Liver (tissue), 3 donors: ENCODE results near the gene IRX3.

ENCODE experiments used
- GABPA ChIP-seq, 2 donors: IDR thresholded peaks in 1 of 2; conservative IDR thresholded peaks in 1 of 2; 2 replicates each; pipeline ENCODE4 v1.6.1; 2016; ENCODE audit warnings: antibody characterized with exemption in 2 of 2, mild to moderate bottlenecking in 1 of 2, moderate library complexity in 1 of 2
- JUND ChIP-seq, 2 donors: IDR thresholded peaks; 2 replicates each; pipeline ENCODE4 v1.6.1; 2016; ENCODE audit warnings: antibody characterized with exemption in 2 of 2
- RAD21 ChIP-seq, 2 donors: IDR thresholded peaks; 2 replicates each; pipeline ENCODE4 v1.6.1; 2016; ENCODE audit warnings: antibody characterized with exemption in 2 of 2, mild to moderate bottlenecking in 2 of 2
- RXRA ChIP-seq, 2 donors: IDR thresholded peaks; 2 replicates each; pipeline ENCODE4 v1.6.1; 2017 to 2018; ENCODE audit warnings: antibody characterized with exemption in 2 of 2, mild to moderate bottlenecking in 1 of 2
- SP1 ChIP-seq: IDR thresholded peaks from 2 replicates; pipeline ENCODE4 v1.6.1; 2018; ENCODE audit warnings: antibody characterized with exemption, mild to moderate bottlenecking
- TAF1 ChIP-seq: conservative IDR thresholded peaks from 2 replicates; pipeline ENCODE4 v1.6.1; 2016; ENCODE audit warnings: antibody characterized with exemption, mild to moderate bottlenecking
- YY1 ChIP-seq: IDR thresholded peaks from 2 replicates; pipeline ENCODE4 v1.6.1; 2016; ENCODE audit warnings: antibody characterized with exemption, mild to moderate bottlenecking
- TF ChIP-seq, protein P1 (sequence below): fragments of 150-350 bp; IDR thresholded peaks from 2 replicates; pipeline ENCODE4 v1.5.1; 2017; ENCODE audit warnings: improper control_type of control experiment, low read depth, low read length; ENCODE audit not compliant: missing input control
- TF ChIP-seq, protein P2 (sequence below): IDR thresholded peaks from 2 replicates; pipeline ENCODE4 v1.6.1; 2016; ENCODE audit warnings: antibody characterized with exemption
- TF ChIP-seq, protein P3 (sequence below): IDR thresholded peaks from 2 replicates; pipeline ENCODE4 v1.6.1; 2016; ENCODE audit warnings: antibody characterized with exemption
- TF ChIP-seq, protein P4 (sequence below): IDR thresholded peaks from 2 replicates; pipeline ENCODE4 v1.6.1; 2016; ENCODE audit warnings: antibody characterized with exemption, mild to moderate bottlenecking
- donor health status: healthy.
- donor health status: healthy.

DNA sequence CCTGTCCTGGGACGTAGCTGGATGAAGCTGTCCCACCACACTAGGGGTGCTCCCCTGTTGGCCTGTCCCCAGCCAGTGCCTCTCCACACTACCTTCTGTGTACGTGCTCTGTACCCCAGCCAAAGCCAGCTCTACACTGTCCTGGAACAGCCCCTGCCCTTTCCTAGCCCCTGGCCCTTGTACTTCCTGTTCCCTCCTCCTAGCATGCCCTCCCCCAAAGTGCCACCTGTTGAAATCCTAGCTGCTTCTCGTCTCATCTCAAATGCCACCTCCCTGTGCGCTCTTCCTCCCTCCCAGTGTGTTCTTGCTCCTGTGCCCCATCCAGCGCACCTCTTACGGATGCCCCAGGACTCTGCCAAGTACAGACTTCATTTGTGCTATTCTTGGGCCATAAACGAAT lies 33.5 kb downstream of the IRX3 start:
- TF ChIP-seq RXRA (IDR thresholded peaks at IDR 0.05) (no peak), YY1 (no peak), TAF1 (no peak), GABPA (IDR thresholded peaks at IDR 0.05 in 1 of 2, conservative IDR thresholded peaks at IDR 0.05 in 1 of 2) (no peak), JUND (IDR thresholded peaks at IDR 0.05) (no peak), RAD21 (IDR thresholded peaks at IDR 0.05) (no peak), SP1 (no peak)
- TF ChIP-seq, protein P1, sequence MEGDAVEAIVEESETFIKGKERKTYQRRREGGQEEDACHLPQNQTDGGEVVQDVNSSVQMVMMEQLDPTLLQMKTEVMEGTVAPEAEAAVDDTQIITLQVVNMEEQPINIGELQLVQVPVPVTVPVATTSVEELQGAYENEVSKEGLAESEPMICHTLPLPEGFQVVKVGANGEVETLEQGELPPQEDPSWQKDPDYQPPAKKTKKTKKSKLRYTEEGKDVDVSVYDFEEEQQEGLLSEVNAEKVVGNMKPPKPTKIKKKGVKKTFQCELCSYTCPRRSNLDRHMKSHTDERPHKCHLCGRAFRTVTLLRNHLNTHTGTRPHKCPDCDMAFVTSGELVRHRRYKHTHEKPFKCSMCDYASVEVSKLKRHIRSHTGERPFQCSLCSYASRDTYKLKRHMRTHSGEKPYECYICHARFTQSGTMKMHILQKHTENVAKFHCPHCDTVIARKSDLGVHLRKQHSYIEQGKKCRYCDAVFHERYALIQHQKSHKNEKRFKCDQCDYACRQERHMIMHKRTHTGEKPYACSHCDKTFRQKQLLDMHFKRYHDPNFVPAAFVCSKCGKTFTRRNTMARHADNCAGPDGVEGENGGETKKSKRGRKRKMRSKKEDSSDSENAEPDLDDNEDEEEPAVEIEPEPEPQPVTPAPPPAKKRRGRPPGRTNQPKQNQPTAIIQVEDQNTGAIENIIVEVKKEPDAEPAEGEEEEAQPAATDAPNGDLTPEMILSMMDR: no peak
- TF ChIP-seq, protein P2, sequence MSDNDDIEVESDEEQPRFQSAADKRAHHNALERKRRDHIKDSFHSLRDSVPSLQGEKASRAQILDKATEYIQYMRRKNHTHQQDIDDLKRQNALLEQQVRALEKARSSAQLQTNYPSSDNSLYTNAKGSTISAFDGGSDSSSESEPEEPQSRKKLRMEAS: no peak
- TF ChIP-seq, protein P3, sequence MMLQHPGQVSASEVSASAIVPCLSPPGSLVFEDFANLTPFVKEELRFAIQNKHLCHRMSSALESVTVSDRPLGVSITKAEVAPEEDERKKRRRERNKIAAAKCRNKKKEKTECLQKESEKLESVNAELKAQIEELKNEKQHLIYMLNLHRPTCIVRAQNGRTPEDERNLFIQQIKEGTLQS: no peak
- TF ChIP-seq, protein P4, sequence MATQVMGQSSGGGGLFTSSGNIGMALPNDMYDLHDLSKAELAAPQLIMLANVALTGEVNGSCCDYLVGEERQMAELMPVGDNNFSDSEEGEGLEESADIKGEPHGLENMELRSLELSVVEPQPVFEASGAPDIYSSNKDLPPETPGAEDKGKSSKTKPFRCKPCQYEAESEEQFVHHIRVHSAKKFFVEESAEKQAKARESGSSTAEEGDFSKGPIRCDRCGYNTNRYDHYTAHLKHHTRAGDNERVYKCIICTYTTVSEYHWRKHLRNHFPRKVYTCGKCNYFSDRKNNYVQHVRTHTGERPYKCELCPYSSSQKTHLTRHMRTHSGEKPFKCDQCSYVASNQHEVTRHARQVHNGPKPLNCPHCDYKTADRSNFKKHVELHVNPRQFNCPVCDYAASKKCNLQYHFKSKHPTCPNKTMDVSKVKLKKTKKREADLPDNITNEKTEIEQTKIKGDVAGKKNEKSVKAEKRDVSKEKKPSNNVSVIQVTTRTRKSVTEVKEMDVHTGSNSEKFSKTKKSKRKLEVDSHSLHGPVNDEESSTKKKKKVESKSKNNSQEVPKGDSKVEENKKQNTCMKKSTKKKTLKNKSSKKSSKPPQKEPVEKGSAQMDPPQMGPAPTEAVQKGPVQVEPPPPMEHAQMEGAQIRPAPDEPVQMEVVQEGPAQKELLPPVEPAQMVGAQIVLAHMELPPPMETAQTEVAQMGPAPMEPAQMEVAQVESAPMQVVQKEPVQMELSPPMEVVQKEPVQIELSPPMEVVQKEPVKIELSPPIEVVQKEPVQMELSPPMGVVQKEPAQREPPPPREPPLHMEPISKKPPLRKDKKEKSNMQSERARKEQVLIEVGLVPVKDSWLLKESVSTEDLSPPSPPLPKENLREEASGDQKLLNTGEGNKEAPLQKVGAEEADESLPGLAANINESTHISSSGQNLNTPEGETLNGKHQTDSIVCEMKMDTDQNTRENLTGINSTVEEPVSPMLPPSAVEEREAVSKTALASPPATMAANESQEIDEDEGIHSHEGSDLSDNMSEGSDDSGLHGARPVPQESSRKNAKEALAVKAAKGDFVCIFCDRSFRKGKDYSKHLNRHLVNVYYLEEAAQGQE: no peak
